ENCODE measurements around the gene NPAS3. TPM values are rescaled to one million over a fixed set of nuclear protein-coding genes. Genes with fewer than 3 reads are reported as not detected.

Gene NPAS3
- total and polyA plus RNA-seq, 4 donors = 0.07 to 0.09 (median 0.08) TPM; not detected in 1

GRCh38 chr14:33524244-33524643 lies 585.6 kb downstream of the NPAS3 start:
- no peak for DNase-seq (ENCODE audit: low spot score)
- Histone ChIP-seq H3K27me3 (ENCODE audit: control insufficient read depth in 4 of 4, insufficient read depth in 4 of 4, low read length in 3 of 4) (no peaks in the 10 kb centered on the region), H3K9me3 (ENCODE audit: control insufficient read depth in 4 of 4, low read length in 3 of 4) (peaks cover 0 to 2% (median 0%) of the 10 kb centered on the region in 4 donors), H3K4me3 (ENCODE audit: low read depth in 1 of 3, low read length in 3 of 3) (no peak overlapping the region), H3K36me3 (ENCODE audit: control insufficient read depth in 4 of 4, insufficient read depth in 3 of 4, low read depth in 1 of 4, low read length in 3 of 4) (no peaks in the 10 kb centered on the region), H3K4me1 (ENCODE audit: control insufficient read depth in 4 of 4, insufficient read depth in 4 of 4, low read length in 3 of 4) (peaks cover 0 to 1% (median 0%) of the 10 kb centered on the region in 4 donors), H3K9ac (ENCODE audit: low read depth in 1 of 2, low read length in 2 of 2) (no peak overlapping the region), H3K27ac (ENCODE audit: low read depth in 1 of 2, low read length in 2 of 2) (no peak overlapping the region)
- TF ChIP-seq GABPA (IDR thresholded peaks at IDR 0.05 in 1 of 2, conservative IDR thresholded peaks at IDR 0.05 in 1 of 2) = no peak
- no peak for TF ChIP-seq EGR1 (IDR thresholded peaks at IDR 0.05; ENCODE audit: low read depth in 2 of 2)
- TF ChIP-seq HNF4A (conservative IDR thresholded peaks at IDR 0.05) = no peak
- TF ChIP-seq CTCF (IDR thresholded peaks at IDR 0.05; ENCODE audit: low read depth, low read length, missing input control) = no peak
- TF ChIP-seq FOXA2 (IDR thresholded peaks at IDR 0.05) = no peak
- no peak for TF ChIP-seq HNF4G (IDR thresholded peaks at IDR 0.05)
- no peak for TF ChIP-seq RAD21 (IDR thresholded peaks at IDR 0.05)
- TF ChIP-seq FOXA1 (IDR thresholded peaks at IDR 0.05) = no peak
- no peak for TF ChIP-seq REST (IDR thresholded peaks at IDR 0.05)
- no peak for TF ChIP-seq TAF1 (conservative IDR thresholded peaks at IDR 0.05)
- TF ChIP-seq NR2F2 (IDR thresholded peaks at IDR 0.05) = no peak
- no peak for TF ChIP-seq ZBTB33 (IDR thresholded peaks at IDR 0.05)
- TF ChIP-seq MAX (IDR thresholded peaks at IDR 0.05) = no peak
- no peak for TF ChIP-seq RXRA (IDR thresholded peaks at IDR 0.05)
- TF ChIP-seq YY1 (IDR thresholded peaks at IDR 0.05) = no peak
- TF ChIP-seq ATF3 (IDR thresholded peaks at IDR 0.05) = no peak
- no peak for TF ChIP-seq JUND (IDR thresholded peaks at IDR 0.05)
- TF ChIP-seq SP1 (IDR thresholded peaks at IDR 0.05) = no peak
- WGBS = 57% methylated on average over 1 of the region's 1 CpG

Data from liver (tissue), 9 donors.